Fibroblast of skin of right biceps (primary cell): ENCODE measurements around the gene TEDC2.

Source experiments
- DNase-seq: peaks from one replicate; pipeline ENCODE4 v3.0.0-alpha.2; 2013

Gene TEDC2

DNA sequence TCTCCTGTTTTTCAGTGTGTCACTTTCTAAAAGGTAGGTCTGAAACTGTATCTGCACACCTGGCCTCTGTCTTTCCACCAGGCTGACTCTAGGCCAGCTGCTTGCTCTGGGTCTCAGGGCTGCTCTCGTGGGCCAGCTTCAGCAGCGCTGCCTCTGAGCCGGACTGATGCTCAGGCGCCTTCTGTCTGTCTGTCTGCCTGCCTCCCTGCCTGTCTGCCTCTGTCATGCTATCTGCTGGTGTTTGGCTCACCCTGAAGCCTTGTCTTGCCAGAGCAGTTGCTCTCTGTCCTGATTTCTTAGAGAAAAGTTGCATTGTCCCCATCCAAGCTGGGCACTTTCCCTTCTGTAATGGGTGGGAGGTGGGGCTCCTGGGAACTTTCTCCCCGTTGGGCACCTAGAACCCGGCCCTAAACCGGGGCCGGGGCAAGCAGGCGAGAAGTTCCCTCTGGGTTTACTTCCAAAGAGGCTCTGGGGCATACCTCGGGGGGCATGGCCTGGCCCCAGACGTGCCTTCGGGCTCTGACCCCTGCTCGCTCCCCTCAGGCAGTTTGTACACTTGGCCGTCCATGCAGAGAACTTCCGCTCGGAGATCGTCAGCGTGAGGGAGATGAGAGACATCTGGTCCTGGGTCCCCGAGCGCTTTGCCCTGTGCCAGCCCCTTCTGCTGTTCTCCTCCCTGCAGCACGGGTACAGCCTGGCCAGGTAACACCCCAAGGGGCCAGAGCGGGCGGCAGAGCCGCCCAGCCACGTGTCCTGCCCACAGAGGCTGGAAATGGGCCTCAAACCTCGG is 38.0 kb downstream of the TEDC2 start:
- DNase-seq = no peak

DNA sequence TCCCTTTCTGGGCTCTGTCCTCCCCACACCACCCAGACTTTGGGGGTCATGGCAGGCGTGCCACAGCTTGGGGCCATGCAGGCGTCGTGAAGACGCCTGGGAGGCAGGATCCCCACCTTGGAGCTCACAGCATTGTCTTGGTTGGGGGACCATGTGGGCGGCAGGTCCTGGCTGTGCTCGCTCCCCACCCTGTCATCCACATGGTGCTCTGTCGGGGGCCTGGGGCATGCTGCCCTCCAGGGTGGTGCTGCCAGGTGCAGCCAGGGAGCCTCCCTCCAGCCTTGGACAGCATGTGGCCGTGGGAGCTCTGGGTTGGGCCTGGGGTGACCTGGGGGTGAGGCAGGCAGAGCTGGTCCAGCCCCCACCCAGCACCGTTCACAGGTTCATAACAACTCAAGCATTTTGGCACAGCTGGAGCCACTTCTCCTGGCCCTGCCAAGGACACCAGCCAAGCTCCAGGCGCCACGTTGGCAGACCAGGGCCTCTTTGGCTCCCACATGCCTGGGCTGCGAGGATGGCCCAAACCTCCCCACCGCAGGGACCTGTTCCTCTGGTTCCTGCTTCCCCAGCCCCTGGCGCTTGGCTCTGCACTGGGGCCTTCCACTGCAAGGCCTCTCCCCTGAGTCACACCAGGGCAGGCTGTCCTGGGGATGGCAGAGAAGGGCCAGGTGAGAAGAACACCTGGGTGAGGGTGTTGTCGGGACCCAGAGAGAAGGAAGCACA is 38.8 kb downstream of the TEDC2 start:
- no peak for DNase-seq

DNA sequence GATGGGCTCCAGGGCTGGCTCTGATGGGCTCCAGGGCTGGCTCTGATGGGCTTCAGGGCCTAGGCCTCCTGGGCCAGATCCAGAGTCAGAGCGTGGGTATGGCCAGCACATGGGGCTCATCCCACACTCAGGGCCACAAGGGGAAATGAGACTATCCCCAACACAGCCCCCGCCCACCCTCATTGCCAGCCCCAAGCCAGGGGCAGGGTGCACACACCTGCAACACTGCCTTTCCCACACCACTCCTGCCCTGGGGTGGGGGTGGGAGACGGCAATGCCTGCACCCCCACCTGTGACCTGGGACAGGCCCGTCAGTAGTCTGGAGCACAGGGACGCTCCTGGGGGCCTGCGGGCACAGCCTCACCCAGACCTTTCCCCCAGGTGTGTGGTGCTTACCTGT is 39.5 kb downstream of the TEDC2 start:
- DNase-seq = no peak

DNA sequence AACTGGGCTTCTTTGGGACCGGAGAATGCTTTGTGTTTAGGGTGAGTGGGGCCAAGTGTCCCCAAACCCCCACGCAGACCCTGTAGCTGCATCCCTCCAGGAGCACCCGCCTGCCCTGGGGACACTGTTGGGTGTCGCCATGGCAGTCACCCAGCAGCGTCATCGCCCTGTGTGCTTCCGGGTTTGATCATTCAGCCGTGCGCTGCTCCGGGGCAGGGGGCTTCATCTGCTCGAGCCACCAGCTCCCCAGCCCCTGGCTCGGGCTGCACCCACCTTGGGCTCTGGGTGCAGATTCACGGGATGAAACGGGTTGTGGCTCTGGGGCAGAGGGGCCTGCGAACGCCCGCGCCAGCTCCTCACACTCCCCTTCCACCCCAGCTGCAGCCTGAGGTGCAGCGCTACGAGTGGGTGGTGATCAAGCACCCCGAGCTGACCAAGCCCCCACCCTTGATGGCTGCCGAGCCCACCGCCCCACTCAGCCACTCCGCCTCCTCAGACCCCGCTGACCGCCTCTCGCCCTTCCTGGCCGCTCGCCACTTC is 40.1 kb downstream of the TEDC2 start:
- DNase-seq = no peak

DNA sequence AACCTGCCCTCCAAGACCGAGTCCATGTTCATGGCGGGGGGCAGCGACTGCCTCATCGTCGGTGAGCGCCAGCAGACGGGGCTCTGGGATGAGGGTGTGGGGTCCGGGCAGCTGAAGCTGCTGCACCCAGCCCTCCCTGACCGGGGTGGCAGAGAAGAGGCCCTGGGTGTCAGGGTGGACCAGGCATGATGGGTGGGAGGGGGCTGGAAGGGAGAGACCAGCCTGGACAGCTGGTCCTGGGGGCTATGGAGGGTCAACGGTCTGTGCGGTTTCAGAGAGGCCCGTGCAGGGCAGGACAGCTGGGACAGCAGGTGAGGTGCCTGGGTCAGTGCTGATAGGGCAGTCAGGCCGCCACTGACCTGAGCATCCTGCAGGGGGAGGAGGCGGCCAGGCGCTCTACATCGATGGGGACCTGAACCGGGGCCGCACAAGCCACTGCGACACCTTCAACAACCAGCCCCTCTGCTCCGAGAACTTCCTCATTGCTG is 40.6 kb downstream of the TEDC2 start:
- no peak for DNase-seq

DNA sequence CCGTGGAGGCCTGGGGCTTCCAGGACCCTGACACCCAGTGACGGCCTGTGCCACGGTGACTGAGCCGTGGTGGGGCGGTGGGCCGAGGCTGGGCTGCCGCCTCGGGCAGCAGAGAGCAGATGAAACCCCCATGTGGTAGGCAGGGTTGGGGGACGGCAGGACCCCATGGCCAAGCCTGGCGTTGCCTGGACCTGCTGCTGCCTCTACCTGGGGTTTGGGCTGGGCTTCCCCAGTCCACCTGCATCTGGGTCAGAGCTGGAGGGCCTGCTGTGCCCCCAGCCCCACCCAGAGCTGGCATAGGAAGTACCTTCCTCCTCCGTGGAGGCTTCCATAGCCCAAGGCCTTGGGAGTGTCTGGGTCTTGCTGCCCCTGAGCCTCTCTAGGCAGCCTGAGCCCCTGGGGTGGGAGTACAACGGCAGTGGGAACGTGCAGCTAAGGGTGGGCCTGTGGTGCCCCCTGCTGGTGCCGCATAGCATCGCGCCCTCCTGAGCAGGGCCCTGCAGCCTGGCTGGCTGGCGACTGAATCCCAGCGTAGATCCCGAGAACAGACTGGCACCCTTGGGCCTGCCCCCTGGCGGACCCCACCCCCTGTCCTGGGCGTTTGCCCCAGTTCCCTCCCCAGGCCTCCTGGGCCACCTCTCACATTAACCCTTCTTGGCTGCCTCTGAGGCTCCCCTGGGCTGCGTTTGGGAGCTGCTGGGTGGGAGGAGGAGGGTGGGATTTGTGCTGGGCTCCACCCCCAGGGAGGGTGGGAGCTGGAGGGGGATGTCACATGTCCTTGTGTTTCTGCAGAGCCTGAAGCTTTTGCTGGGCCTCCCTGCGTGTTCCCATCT is 41.2 kb downstream of the TEDC2 start:
- DNase-seq = peak; percentile 68

DNA sequence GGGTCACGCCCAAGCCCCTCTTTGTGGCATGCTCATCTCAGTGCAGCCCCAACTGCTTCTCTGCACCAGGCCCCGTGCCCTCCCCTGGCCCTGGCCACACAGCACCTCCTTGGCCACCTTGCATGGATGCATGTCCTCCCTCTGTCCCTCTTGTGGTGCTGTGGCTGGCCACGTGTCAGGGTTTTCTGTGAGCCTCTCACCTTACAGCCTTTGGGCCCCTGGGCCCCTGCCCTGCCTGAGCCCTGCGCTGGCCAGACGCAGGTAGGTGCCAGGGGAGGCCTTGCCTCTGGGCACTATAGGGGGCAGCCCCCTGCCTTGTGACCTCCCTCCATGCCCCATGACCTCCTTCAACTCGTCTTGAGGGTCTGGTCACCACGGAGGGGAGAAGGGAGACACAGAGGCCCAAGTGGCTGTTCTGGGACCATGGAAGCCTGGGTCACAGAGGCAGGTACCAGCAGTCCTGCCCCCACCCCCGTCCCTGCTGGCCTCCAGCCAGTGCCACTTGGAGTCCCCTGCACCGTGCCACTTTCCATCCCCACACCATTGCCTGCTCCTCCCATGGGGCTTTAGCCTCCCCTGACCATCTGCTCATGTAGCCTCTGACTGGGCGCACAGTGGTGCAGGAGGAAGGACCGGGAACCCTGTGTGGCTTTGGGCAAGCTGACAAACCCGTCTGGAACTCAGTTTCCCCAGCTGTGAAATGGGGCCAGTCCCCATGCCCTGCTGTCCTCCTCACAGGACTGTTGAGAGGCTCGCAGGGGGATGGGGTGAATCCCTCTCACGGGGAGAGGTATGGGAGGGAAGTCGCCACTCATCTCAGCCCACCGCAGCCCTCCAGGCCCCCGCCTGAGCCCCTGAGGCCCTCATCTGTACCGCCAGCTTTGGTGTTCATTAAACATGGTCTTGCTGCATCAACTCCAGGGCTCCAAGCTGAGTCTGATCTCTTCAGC is 42.3 kb downstream of the TEDC2 start:
- no peak for DNase-seq

DNA sequence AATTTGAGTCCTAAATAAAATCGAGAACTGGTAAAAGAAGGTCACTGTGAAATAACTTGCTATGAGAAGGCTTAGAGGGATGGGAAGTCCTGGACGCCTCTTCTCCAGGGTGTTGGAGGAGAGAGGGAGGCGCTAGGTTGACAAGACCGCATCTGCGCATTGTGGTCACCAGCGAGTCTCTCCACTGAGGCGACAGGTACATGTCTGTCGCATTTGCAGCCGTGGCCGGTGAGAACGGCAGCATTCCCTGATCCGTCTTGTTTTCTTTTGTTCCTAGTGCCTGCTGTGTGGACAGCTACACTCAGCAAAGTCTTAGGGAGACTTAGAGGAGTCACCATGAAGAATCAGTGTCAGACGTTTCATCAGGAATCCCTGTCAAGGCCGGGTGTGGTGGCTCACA is 45.8 kb downstream of the TEDC2 start:
- no peak for DNase-seq

DNA sequence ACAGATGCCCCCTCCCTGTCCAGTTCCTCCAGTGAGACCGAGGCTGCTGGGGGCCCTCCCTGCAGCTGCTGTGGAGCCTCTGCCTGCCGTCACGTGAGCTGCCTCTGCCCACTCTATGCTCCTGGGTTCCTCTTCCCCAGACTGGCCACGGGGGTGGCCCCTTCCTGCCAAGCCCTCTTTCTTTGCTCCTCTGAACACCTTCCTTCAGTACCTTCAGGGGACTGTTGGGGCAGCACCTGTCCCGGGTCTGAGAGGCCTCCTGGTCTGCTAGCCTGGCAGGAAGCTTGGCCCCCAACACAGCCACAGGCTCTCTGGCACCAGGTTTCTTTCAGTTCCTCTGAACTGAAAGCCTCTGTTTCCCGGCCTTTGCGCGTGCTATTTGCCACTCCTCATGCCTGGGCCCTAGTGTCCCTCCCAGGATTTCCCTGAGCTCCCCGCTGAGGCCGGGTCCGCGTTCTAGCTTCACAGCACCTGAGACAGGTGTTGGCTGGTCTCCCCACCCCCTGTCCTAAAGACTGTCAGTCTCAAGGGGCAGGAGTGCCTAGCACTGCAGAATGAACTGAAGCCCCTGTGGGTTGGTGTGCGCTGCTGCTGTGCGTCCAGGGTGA is 47.2 kb downstream of the TEDC2 start:
- no peak for DNase-seq

DNA sequence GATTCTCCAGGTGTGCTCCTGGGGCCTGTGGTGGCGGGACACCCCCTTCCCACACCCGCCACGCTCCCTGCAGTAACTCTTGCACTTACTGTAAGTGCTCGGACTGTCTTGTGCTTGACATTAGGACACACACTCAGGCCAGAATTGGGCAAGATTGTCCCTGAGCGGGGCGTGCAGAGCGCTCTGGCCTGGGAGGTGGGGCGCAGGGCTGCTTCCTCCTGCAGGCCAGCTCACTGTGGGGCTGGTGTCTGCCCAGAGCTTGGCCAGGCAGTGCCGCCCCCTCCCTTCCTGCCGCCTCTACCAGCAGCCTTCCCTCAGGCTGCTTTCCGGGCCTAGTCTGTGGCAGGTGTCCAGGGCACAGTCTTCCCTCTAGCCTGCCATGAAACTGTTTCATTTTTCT is 47.8 kb downstream of the TEDC2 start:
- DNase-seq = no peak

DNA sequence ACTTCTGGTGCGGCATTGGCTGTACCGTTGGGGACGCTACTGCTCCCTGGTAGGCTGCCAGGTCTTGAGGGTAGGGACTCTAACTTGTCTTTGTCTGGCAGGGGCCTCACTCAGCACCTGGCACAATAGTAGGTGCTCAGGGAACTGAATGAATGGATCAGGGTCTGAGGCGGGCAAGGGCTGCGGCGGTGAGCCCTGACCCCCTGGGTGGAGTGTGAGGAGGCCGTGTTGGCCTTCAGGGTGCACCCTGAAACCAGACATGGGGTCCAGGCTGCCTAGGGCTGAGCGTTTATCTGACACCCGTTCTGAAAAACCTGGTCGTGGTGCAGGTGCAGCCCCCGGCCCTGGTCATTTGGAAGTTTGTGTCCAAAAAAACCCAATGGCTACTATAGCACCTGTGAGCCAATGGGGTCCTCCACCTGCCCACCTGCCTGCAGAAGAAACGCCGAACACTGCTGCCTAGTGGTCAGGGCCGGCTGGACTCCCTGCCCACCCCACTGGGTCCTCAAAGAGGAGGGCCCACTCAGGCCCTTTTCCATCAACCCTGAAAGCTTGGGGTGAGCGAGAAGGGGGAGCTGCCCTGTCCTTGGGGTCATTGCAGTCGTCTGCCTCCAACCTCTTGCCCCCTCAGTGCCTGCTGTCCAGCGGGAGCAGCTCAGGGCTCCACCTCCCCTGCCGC is 49.0 kb downstream of the TEDC2 start:
- no peak for DNase-seq

DNA sequence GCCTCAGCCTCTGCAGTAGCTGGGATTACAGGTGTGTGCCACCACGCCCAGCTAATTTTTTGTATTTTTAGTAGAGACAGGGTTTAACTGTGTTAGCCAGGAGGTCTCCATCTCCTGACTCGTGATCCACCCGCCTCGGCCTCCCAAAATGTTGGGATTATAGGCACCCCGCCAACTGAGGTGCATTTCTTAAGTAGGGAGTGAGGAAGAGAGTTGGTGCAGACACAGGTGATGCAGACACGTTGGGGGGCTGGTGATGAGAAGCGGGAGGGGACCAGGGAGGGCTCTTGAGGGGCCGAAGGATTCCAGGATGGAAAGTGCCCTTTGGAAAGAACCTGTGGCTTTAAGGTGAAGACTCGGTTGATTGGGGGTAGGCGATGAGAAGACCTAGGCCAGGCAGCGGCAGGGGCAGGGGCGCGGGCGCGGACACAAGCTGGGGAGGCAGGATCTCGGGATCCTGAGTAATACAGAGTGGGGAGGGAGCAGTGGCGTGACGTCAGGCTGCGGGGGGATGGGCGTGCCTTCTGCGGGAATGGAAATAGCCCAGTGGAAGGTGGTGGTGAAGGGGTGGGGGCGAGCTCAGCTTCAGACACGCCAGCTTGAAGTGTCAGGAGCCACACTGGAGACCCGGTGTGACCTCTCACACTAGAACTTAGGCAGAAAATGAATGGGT is 51.4 kb downstream of the TEDC2 start:
- DNase-seq = peak; percentile 63

DNA sequence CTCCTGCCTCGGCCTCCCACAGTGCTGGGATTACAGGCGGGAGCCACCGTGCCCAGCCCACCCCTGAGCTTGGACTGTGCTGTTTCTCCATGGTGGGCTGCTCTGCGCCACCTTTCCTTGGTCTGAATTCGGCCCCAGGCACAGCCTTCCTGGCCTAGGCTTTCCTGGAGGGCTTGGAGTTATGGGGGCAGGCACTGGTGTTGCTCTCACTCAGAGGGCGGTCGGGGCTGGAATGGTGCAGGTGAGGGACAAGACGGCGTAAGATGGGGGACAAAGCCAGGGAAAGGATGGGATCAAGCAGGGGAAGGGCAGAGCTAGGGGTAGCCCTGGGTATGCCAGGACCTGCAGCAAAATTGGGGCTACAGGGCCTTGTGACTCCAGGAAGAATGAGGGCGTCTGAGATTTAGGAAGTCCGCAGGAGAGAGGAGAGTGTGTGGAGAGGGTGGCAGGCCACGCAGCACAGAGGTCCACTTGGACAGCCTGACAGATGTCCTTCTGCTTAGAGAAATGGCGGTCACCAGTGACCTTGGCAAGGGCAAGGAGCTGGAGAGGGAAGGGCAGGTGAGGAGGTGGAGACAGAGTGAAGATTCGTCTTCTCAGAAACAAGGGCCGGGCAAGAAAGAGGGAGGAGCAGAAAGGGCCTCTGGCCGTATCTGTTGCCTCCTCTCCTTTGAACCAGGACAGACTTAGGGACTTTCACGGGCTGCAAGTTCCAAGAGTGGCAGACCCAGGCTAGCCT is 52.3 kb downstream of the TEDC2 start:
- DNase-seq = no peak

DNA sequence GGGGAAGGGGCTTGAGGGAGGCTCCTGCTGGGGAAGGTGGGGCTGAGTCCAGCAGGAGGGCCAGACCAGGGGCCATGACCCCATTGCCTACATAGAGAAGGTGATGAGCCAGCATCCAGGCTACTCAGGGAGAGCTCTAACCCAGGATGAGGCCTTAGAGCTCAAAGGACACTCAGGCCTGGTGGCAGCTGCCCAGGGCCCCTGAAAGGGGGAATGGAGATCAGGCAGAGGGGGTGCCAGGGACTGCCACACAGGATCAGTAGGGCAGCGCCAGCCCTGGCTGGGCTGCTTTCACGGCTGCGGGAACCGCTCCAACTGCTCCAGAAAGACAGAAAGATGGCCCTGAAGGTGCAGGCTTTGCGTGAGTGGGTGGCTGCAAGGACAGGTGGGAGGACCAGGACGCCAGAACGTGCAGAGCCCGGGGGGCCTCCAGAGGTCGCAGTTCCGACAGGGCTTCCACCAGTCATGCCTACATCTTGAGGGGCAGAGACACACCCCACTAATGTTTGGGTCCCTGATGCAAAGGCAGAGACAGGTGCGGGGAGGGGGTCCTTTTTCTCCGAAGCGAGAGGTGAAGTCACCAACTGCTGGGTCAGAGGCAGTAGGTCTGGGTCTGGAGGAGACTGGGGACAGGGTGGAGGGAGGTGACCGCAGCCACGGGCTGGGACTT is 53.0 kb downstream of the TEDC2 start:
- DNase-seq = no peak

DNA sequence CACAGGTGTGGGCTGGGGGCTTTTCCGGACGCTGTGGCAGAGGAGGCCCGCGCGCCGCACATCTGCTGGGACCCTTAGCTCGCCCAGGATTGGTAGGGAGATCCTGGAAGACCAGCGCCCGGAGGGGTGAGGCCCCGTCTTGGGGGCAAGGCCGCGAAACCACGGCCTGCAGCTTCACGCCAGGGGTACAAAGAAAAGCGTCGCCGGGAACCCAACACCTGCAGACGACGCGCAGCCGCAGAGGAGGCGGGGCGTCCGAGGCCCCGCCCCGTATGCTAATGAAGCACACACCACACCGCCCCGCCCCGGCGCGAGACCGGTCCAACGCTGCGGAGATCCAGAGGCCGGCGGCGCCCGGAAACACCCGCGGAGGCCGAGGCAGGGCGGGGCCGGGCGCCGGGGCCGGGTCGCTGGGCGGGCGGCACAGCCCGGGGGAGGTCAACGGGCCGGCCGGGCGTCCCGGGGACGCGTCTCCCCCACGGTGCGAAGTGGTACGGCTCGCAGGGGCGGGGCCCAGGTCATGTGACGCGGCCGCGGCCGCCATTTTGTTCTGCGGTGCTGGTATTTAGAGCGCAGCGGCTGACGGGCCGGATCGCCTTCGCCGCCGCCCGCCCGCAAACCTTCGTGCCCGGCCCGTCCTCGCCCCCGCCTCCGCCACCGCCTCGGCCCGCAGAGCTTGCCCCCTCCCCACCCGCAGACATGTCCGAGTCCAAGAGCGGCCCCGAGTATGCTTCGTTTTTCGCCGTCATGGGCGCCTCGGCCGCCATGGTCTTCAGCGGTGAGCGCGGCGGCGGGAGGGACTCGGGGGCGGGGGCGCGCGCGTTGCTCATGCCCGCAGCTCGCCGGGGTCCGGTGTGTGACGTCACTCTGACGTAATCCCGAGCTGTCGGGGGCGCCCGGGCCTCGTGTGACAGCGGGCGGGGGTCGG is 53.8 kb downstream of the TEDC2 start, which contains the start of gene ATP6V0C:
Gene ATP6V0C (plus strand): TSS at position 548 of the 928 bp plus-strand sequence. CDS start 152 bp downstream, at position 700.
- peak; percentile 85 for DNase-seq
